Measurements from ENCODE around the gene CACNB4.
A peak's percentile ranks its signal among the peaks of the same experiment; 100 is the strongest.
"Not testable (repeated sequence)": the region's sequence is repeated elsewhere in the genome, so short reads cannot be mapped to it uniquely, and the experiment has no call there.

CACNB4 gene

GRCh38 chr2:152050915-152051314 lies 47.9 kb downstream of the CACNB4 start:
- DNase-seq (ENCODE audit: low read depth): no peak

- DNase-seq (ENCODE audit: low read depth): no peak
These were observed 48.5 kb downstream of the CACNB4 start for GRCh38 chr2:152050341-152050740.

GRCh38 chr2:152049541-152049940 lies 49.3 kb downstream of the CACNB4 start:
- DNase-seq (ENCODE audit: low read depth): no peak

- DNase-seq (ENCODE audit: low read depth): no peak
These were observed 50.9 kb downstream of the CACNB4 start for GRCh38 chr2:152047824-152048471.

- no peak for DNase-seq (ENCODE audit: low read depth)
These were observed 51.9 kb downstream of the CACNB4 start for GRCh38 chr2:152046940-152047339.

- no peak for DNase-seq (ENCODE audit: low read depth)
These were observed 55.9 kb downstream of the CACNB4 start for GRCh38 chr2:152042636-152043615.

GRCh38 chr2:152038441-152038958 lies 60.3 kb downstream of the CACNB4 start:
- no peak for DNase-seq (ENCODE audit: low read depth)

GRCh38 chr2:152037743-152038435 lies 61.0 kb downstream of the CACNB4 start:
- DNase-seq (ENCODE audit: low read depth): no peak

- peak; percentile 73 for DNase-seq (ENCODE audit: low read depth)
These were observed 62.0 kb downstream of the CACNB4 start for GRCh38 chr2:152036611-152037469.

GRCh38 chr2:152034257-152034801 lies 64.5 kb downstream of the CACNB4 start:
- no peak for DNase-seq (ENCODE audit: low read depth)

GRCh38 chr2:152033011-152033925 lies 65.6 kb downstream of the CACNB4 start:
- no peak for DNase-seq (ENCODE audit: low read depth)

GRCh38 chr2:152031747-152032306 lies 67.0 kb downstream of the CACNB4 start:
- DNase-seq (ENCODE audit: low read depth): no peak

GRCh38 chr2:152030596-152031328 lies 68.1 kb downstream of the CACNB4 start:
- not testable (repeated sequence) for DNase-seq (ENCODE audit: low read depth)

GRCh38 chr2:152028182-152028862 lies 70.5 kb downstream of the CACNB4 start:
- no peak for DNase-seq (ENCODE audit: low read depth)

- DNase-seq (ENCODE audit: low read depth): peak; percentile 55
These were observed 73.1 kb downstream of the CACNB4 start for GRCh38 chr2:152025678-152026287.

- no peak for DNase-seq (ENCODE audit: low read depth)
These were observed 74.4 kb downstream of the CACNB4 start for GRCh38 chr2:152024477-152024876.

- no peak for DNase-seq (ENCODE audit: low read depth)
These were observed 76.8 kb downstream of the CACNB4 start for GRCh38 chr2:152022090-152022489.

GRCh38 chr2:152021001-152021400 lies 77.8 kb downstream of the CACNB4 start:
- DNase-seq (ENCODE audit: low read depth): not testable (repeated sequence)

Measured in fibroblast of the conjunctiva (primary cell).